ENCODE data around the gene GPR162. TPM values are rescaled to one million over a fixed set of nuclear protein-coding genes. Genes with fewer than 3 reads are reported as not detected.

The GPR162 gene
- total RNA-seq, 1 experiment from 2014 or later = not detected

DNA sequence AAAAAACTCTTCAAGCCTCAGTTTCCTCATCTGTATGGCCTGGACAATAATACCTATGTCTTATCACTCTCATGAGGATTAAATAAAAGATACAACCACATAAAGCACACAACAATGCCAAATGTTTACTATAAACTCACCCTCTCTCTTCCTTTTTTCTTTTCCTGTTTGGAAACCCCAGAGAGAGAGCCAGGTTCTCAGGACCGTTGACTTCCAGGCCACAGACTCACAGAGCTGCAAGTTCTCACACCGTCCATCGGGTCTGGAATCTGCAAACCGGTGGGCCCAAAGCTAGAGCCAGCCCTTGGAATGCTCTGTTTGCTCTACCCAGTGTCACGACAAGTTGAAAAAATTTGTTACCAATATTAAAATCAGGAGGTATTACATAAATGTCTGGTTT, 36.9 kb upstream of the GPR162 start:
- intact Hi-C loops (cut with micrococcal nuclease) = no loop called here

GRCh38 chr12:6786416-6787094, 35.1 kb upstream of the GPR162 start:
- no peaks in the 10 kb centered on the region for H3K36me3 ChIP-seq (ENCODE audit: low read depth, low read length)
- no peak overlapping the region for H2AFZ ChIP-seq (ENCODE audit: low read length)
- no peaks in the 10 kb centered on the region for H3K79me2 ChIP-seq (ENCODE audit: low read length)
- no peaks in the 10 kb centered on the region for H4K20me1 ChIP-seq (ENCODE audit: low read length)
- no peaks in the 10 kb centered on the region for H3K27me3 ChIP-seq (ENCODE audit: low read length)
- CTCF ChIA-PET = no interaction called here
- no peak overlapping the region for H3K27ac ChIP-seq (ENCODE audit: low read length)
- no peak overlapping the region for H3K9ac ChIP-seq (ENCODE audit: low read length)
- no peak overlapping the region for H3K4me2 ChIP-seq (ENCODE audit: low read length)
- BruUV-seq (replicated peaks) = no TSS peak
- no peak overlapping the region for H3K4me3 ChIP-seq (ENCODE audit: low read length)
- ATAC-seq (no peak), DNase-seq (no peak)
- no peaks in the 10 kb centered on the region for H3K9me3 ChIP-seq (ENCODE audit: low read length)
- no peaks in the 10 kb centered on the region for H3F3A ChIP-seq (ENCODE audit: low read length, unreplicated experiment)
- no peaks in the 10 kb centered on the region for H3K9me2 ChIP-seq (replicated peaks; ENCODE audit: low read length)
- TF ChIP-seq CTCF (conservative IDR thresholded peaks at IDR 0.05; ENCODE audit: low read depth, low read length) (no peak), EZH2 (IDR thresholded peaks at IDR 0.05; ENCODE audit: low read length, unreplicated experiment) (no peak), EZH2phosphoT487 (IDR thresholded peaks at IDR 0.05; ENCODE audit: borderline replicate concordance, low read length) (no peak)
- H3K4me1 ChIP-seq (ENCODE audit: insufficient read depth, low read length) = no peaks in the 10 kb centered on the region
- intact Hi-C loops (cut with micrococcal nuclease) = no loop called here
- POLR2A ChIA-PET (ENCODE audit: unreplicated experiment) = no interaction called here

More for the DNA sequence above, 36.9 kb upstream of the GPR162 start:
- Histone ChIP-seq H3K9me3 (ENCODE audit: low read length) (no peaks in the 10 kb centered on the region), H3F3A (ENCODE audit: low read length, unreplicated experiment) (no peaks in the 10 kb centered on the region), H2AFZ (ENCODE audit: low read length) (no peak overlapping the region), H3K4me2 (ENCODE audit: low read length) (no peak overlapping the region), H3K9me2 (replicated peaks; ENCODE audit: low read length) (no peaks in the 10 kb centered on the region), H3K4me3 (ENCODE audit: low read length) (no peak overlapping the region), H3K79me2 (ENCODE audit: low read length) (no peaks in the 10 kb centered on the region), H3K36me3 (ENCODE audit: low read depth, low read length) (no peaks in the 10 kb centered on the region), H3K27me3 (ENCODE audit: low read length) (no peaks in the 10 kb centered on the region), H3K27ac (ENCODE audit: low read length) (no peak overlapping the region), H3K9ac (ENCODE audit: low read length) (no peak overlapping the region), H4K20me1 (ENCODE audit: low read length) (no peaks in the 10 kb centered on the region), H3K4me1 (ENCODE audit: insufficient read depth, low read length) (no peaks in the 10 kb centered on the region)
- no peak for ATAC-seq
- TF ChIP-seq EZH2phosphoT487 (IDR thresholded peaks at IDR 0.05; ENCODE audit: borderline replicate concordance, low read length) = no peak
- TF ChIP-seq CTCF (conservative IDR thresholded peaks at IDR 0.05; ENCODE audit: low read depth, low read length) = no peak
- no peak for TF ChIP-seq EZH2 (IDR thresholded peaks at IDR 0.05; ENCODE audit: low read length, unreplicated experiment)
- ChIA-PET POLR2A (ENCODE audit: unreplicated experiment) (no interaction called here), CTCF (no interaction called here)
- BruUV-seq (replicated peaks) = no TSS peak
- no peak for DNase-seq

DNA sequence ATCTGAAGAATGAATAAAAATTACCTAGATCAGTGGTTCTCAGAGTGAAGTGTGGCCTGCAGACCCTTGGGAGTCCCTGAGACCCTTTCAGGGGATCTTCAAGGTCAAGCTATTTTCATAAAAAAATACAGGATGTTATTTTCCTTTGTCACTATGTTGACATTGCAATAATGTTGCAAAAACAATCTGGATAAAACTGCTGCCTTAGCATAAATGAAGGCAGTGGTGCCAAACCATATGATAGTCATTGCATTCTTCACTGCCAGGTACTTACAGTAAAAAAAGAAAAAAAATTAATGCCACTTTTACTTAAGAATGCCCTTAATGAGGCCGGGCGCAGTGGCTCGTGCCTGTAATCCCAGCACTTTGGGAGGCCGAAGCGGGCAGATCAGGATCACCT, 34.3 kb upstream of the GPR162 start:
- Histone ChIP-seq H3K27me3 (ENCODE audit: low read length) (no peaks in the 10 kb centered on the region), H3K9me3 (ENCODE audit: low read length) (no peaks in the 10 kb centered on the region), H3K9me2 (replicated peaks; ENCODE audit: low read length) (no peaks in the 10 kb centered on the region), H3K4me1 (ENCODE audit: insufficient read depth, low read length) (no peaks in the 10 kb centered on the region), H3K27ac (ENCODE audit: low read length) (no peak overlapping the region), H3K79me2 (ENCODE audit: low read length) (no peaks in the 10 kb centered on the region), H3K4me3 (ENCODE audit: low read length) (no peak overlapping the region), H3K4me2 (ENCODE audit: low read length) (no peak overlapping the region), H3F3A (ENCODE audit: low read length, unreplicated experiment) (no peaks in the 10 kb centered on the region), H2AFZ (ENCODE audit: low read length) (no peak overlapping the region), H4K20me1 (ENCODE audit: low read length) (no peaks in the 10 kb centered on the region), H3K9ac (ENCODE audit: low read length) (no peak overlapping the region), H3K36me3 (ENCODE audit: low read depth, low read length) (no peaks in the 10 kb centered on the region)
- ATAC-seq (no peak), DNase-seq (no peak)
- TF ChIP-seq CTCF (conservative IDR thresholded peaks at IDR 0.05; ENCODE audit: low read depth, low read length) = no peak
- TF ChIP-seq EZH2phosphoT487 (IDR thresholded peaks at IDR 0.05; ENCODE audit: borderline replicate concordance, low read length) = no peak
- no peak for TF ChIP-seq EZH2 (IDR thresholded peaks at IDR 0.05; ENCODE audit: low read length, unreplicated experiment)
- ChIA-PET POLR2A (ENCODE audit: unreplicated experiment) (no interaction called here), CTCF (no interaction called here)
- intact Hi-C loops (cut with micrococcal nuclease) = no loop called here
- BruUV-seq (replicated peaks) = no TSS peak

Measured in PC-3 (cell line).